Peyer's patch (tissue), 4 donors: ENCODE data around the gene TREML1.

Source experiments
- POLR2A ChIP-seq, 2 donors: fragments of 450-650 bp; IDR thresholded peaks; one replicate each; pipeline ENCODE4 v1.5.1; 2017; ENCODE audit warnings: antibody characterized with exemption in 2 of 2, mild to moderate bottlenecking in 2 of 2, moderate library complexity in 2 of 2
- TF ChIP-seq, protein P1 (sequence below), 6 experiments: fragments of 450-650 bp in 4 of 6; fragments of 200-600 bp in 2 of 6; sonication (generic) in 1 of 6; IDR thresholded peaks; one replicate each; pipeline ENCODE4 v1.5.1; 2017 to 2019; ENCODE audit warnings: antibody characterized with exemption in 6 of 6, mild to moderate bottlenecking in 3 of 6, moderate library complexity in 1 of 6

DNA sequence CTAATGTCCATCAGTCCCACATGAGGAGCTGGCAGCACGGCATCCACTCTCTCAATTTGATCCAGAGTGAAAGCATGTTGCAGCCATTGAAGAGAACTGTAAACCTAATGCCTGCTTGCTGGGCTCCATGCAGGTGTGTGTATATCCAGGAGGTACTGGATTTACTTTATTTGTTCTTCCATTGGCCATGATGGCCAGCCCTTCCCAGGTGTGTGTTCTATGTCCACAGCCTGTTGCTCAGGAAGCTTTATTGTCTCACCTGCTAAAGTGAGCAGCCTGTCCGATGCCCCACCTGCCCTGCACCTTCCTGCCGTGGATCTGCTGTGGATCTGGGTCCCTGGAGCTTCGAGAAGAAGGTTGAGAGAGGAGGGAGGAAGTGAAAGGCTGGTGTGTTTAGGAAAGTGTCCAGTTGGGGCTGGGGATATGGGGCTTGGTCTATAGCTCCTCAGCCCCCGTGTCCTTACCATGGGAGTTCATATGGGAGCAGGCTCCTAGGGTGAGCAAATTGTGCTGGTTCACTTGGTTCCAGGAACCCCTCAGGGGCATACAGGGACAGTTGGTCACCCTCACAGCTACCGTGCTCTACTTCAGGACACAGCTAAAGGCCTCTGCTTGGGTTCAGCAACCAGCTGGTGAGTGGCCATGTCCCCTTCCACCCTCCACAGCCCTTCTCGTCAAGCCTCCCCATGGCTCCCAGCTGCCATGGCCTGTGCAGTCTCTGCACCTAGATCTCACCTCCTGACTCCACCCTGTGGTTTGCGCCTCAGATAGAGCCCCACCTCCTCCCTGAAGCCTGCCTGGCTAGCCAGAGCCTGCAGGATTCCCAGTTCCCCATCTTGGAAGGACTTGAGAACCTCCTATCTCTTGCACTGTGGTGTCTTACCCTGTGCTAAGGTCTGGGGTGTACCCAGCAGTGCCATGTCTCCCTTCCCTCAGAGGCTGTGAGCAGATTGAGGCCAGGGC, 34.1 kb upstream of the TREML1 start:
- TF ChIP-seq POLR2A (IDR thresholded peaks at IDR 0.05), result no peak
- TF ChIP-seq, protein P1, sequence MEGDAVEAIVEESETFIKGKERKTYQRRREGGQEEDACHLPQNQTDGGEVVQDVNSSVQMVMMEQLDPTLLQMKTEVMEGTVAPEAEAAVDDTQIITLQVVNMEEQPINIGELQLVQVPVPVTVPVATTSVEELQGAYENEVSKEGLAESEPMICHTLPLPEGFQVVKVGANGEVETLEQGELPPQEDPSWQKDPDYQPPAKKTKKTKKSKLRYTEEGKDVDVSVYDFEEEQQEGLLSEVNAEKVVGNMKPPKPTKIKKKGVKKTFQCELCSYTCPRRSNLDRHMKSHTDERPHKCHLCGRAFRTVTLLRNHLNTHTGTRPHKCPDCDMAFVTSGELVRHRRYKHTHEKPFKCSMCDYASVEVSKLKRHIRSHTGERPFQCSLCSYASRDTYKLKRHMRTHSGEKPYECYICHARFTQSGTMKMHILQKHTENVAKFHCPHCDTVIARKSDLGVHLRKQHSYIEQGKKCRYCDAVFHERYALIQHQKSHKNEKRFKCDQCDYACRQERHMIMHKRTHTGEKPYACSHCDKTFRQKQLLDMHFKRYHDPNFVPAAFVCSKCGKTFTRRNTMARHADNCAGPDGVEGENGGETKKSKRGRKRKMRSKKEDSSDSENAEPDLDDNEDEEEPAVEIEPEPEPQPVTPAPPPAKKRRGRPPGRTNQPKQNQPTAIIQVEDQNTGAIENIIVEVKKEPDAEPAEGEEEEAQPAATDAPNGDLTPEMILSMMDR (IDR thresholded peaks at IDR 0.05), result no peak
